ENCODE data around the gene EMC8. TPM values are rescaled to one million over a fixed set of nuclear protein-coding genes. Genes with fewer than 3 reads are reported as not detected.

The EMC8 gene
- total RNA-seq, 6 experiments from 2014 or later, result 9.2 to 22.4 (median 12.1) TPM

- intact Hi-C loops (cut with DNase I), result no loop called here
- 41% methylated on average over 4 of the region's 6 CpGs for WGBS (ENCODE audit: insufficient coverage, low coverage, low lambda C conversion rate, missing lambda C conversion rate)
- Histone ChIP-seq H3K4me3 (no peak overlapping the region), H3K27ac (no peak overlapping the region), H3K4me1 (peaks cover 0 to 13% (median 0%) of the 10 kb centered on the region in 4 donors), H3K9me3 (no peaks in the 10 kb centered on the region), H3K36me3 (no peaks in the 10 kb centered on the region), H3K27me3 (no peaks in the 10 kb centered on the region)
- peak in 1 of 4 donors; percentile 2 for ATAC-seq
- DNase-seq, result no peak
- TF ChIP-seq POLR2A (IDR thresholded peaks at IDR 0.05) (no peak), CTCF (IDR thresholded peaks at IDR 0.05) (no peak)
Observed at GRCh38 chr16:85753559-85753958, 45.8 kb downstream of the EMC8 start.

GRCh38 chr16:85752511-85753420, 46.6 kb downstream of the EMC8 start:
- 81% methylated on average over 7 of the region's 21 CpGs for WGBS (ENCODE audit: insufficient coverage, low coverage, low lambda C conversion rate, missing lambda C conversion rate)
- no peaks in the 10 kb centered on the region for H3K27me3 ChIP-seq

GRCh38 chr16:85751698-85752501, 47.4 kb downstream of the EMC8 start:
- Histone ChIP-seq H3K27ac (no peak overlapping the region), H3K4me1 (peaks cover 0 to 13% (median 0%) of the 10 kb centered on the region in 4 donors), H3K27me3 (no peaks in the 10 kb centered on the region), H3K9me3 (no peaks in the 10 kb centered on the region), H3K36me3 (no peaks in the 10 kb centered on the region), H3K4me3 (no peak overlapping the region)
- DNase-seq (no peak), ATAC-seq (no peak)
- intact Hi-C loops (cut with DNase I), result no loop called here
- TF ChIP-seq CTCF (IDR thresholded peaks at IDR 0.05) (no peak), POLR2A (IDR thresholded peaks at IDR 0.05) (no peak)
- WGBS (ENCODE audit: insufficient coverage, low coverage, low lambda C conversion rate, missing lambda C conversion rate), result 56% methylated on average over 8 of the region's 15 CpGs

More at GRCh38 chr16:85752511-85753420, 46.6 kb downstream of the EMC8 start:
- intact Hi-C loops (cut with DNase I), result no loop called here
- Histone ChIP-seq H3K27ac (no peak overlapping the region), H3K36me3 (no peaks in the 10 kb centered on the region), H3K4me3 (no peak overlapping the region), H3K9me3 (no peaks in the 10 kb centered on the region), H3K4me1 (peaks cover 0 to 13% (median 0%) of the 10 kb centered on the region in 4 donors)
- DNase-seq (no peak), ATAC-seq (peak in 2 of 4 donors; percentile 17 to 30)
- TF ChIP-seq POLR2A (IDR thresholded peaks at IDR 0.05) (no peak), CTCF (IDR thresholded peaks at IDR 0.05) (no peak)

DNA sequence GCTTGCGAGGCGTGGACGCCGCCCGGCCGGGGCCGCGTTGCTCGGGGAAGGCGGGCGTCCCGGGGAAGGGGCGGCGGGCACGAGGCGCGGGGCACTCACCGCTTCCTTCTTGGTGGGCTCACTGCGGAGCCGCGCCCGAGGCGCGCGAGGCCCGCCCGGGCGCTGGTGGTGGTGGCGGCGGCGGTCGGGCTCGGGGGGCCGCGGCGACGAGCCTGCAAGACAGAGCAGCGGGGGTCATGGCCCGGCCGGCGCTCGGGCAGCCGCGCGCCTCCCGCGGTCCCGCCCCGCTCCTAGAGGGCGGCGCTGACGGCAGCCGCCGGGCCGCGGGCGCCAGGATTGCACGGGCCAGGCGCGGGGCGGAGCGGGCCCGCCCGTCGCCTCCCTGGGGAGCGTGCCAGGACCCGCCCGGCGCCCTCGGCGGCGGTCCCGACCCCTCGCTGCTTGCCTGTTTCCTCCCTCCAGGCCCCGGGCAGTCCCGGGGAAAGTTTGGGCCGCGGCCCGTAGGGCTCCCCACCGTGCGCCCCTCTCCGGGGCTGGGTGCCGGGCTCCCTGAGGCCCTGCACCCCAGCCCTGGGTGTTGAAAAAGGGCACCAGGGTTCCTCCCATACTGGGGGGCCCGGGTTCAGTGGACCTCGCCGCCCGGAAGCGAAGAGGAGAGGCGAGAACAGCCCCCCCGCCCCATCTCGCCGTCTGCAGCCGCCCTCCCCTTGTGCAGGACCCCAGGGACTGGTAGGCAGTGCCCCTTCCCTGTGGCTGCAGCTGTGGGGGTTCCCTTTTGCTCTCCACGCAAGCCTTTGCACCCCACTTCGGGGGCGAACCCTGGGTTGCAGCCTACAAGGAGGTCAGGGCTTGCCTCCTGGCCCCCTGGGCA, 48.3 kb downstream of the EMC8 start, which contains the start of gene C16orf74:
TSS of gene C16orf74 (minus strand) at position 270 of the 871 bp plus-strand sequence. CDS start 15,879 bp downstream, outside the sequence.
- peaks cover 0 to 13% (median 0%) of the 10 kb centered on the region in 4 donors for H3K4me1 ChIP-seq
- intact Hi-C loops (cut with DNase I), result no loop called here
- 2% methylated on average over 13 of the region's 96 CpGs for WGBS (ENCODE audit: insufficient coverage, low coverage, low lambda C conversion rate, missing lambda C conversion rate)
- DNase-seq (peak; percentile 67 to 77 (median 73)), ATAC-seq (peak; percentile 88 to 96 (median 92))
- H3K27me3 ChIP-seq, result no peaks in the 10 kb centered on the region
- no peak for TF ChIP-seq POLR2A (IDR thresholded peaks at IDR 0.05)
- peak in 1 of 4 donors; percentile 22 for TF ChIP-seq CTCF (IDR thresholded peaks at IDR 0.05)
- H3K4me3 ChIP-seq, result peak within 1 kb of the TSS; percentile 38 to 61 (median 40)
- H3K27ac ChIP-seq, result no peak within 1 kb of the TSS
- no peaks in the 10 kb centered on the region for H3K9me3 ChIP-seq
- no peaks in the 10 kb centered on the region for H3K36me3 ChIP-seq

Measured in right lobe of liver (tissue), 6 donors.